T-helper 9 cell (primary cell): ENCODE measurements around the gene TTBK2.
"Not testable (repeated sequence)": the region's sequence is repeated elsewhere in the genome, so short reads cannot be mapped to it uniquely, and the experiment has no call there.

Source experiments
- DNase-seq: peaks from one replicate; pipeline ENCODE4 v3.0.0-alpha.2; 2020

Gene TTBK2

GRCh38 chr15:42903388-42904324 is 16.9 kb downstream of the TTBK2 start:
- no peak for DNase-seq

GRCh38 chr15:42893911-42894310 is 26.7 kb downstream of the TTBK2 start:
- DNase-seq: not testable (repeated sequence)

GRCh38 chr15:42891569-42891968 is 29.0 kb downstream of the TTBK2 start:
- no peak for DNase-seq

DNA sequence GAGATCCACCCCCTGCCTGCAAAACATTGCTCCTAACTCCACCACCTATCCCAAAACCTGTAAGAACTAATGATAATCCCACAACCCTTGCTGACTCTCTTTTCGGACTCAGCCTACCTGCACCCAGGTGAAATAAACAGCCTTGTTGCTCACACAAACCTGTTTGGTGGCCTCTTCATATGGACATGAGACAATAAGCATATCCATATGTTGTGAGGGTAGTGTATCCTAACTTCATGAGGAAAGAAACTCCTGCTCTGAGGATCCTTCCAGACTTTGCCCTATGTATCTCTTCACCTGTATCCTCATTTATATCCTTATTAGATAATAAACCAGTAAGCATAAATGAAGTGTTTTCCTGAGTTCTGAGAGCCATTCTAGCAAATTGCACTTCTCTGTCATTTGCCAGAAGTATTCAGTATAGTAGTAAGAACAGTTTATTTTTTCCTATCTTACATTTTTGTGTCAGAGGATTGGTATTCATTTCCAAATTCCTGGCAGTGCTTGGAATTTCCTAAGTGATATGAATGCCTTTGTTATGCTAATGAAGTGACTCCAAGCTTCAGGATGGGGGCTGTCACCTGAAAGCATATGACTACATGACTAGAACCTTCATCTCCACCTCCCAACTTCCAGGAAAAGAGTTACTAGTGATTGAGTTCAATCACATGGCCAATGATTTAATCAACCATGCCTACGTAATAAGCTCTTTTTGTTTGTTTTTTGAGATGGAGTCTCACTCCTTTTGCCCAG is 30.2 kb downstream of the TTBK2 start:
- no peak for DNase-seq

GRCh38 chr15:42887384-42887783 is 33.2 kb downstream of the TTBK2 start:
- DNase-seq: not testable (repeated sequence)

- no peak for DNase-seq
Measured at GRCh38 chr15:42880121-42880520, 40.5 kb downstream of the TTBK2 start.

- no peak for DNase-seq
Measured at GRCh38 chr15:42879443-42879842, 41.1 kb downstream of the TTBK2 start.

DNA sequence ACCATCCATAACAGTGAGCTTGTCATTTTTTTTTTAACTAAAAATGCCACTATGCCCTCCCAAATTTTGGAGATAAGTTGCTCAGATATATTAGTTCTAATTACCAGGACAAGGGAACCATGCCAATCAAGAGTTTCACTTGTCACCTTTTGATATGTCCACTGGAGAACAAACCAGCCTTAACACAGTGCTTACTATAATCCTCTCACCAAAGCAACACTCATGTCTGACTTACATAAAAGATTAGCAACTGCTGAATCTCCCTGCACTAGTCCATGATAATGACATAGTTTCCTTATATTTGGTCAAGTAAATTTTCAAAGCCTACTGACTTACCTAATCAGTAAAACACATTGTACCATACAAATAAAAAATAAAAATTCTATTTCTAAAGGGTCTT is 44.4 kb downstream of the TTBK2 start:
- DNase-seq: no peak

DNA sequence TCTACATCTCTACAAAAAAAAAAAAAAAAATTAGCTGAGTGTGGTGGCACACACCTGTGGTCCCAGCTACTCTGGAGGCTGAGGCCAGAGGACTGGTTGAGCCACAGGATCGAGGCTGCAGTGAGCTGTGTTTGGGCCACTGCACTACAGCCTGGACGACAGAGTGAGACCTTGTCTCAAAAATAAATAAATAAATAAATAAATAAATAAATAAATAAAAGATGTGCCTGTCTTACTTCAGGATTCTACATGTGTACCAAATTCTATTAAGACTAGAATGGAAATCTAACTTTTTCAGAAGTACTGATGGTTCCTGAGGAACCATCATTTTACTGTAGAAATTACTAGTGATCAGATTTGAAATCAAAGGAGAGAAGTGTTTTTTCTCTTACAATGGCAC is 51.9 kb downstream of the TTBK2 start:
- DNase-seq: no peak

GRCh38 chr15:42863572-42864239 is 56.9 kb downstream of the TTBK2 start:
- no peak for DNase-seq

DNA sequence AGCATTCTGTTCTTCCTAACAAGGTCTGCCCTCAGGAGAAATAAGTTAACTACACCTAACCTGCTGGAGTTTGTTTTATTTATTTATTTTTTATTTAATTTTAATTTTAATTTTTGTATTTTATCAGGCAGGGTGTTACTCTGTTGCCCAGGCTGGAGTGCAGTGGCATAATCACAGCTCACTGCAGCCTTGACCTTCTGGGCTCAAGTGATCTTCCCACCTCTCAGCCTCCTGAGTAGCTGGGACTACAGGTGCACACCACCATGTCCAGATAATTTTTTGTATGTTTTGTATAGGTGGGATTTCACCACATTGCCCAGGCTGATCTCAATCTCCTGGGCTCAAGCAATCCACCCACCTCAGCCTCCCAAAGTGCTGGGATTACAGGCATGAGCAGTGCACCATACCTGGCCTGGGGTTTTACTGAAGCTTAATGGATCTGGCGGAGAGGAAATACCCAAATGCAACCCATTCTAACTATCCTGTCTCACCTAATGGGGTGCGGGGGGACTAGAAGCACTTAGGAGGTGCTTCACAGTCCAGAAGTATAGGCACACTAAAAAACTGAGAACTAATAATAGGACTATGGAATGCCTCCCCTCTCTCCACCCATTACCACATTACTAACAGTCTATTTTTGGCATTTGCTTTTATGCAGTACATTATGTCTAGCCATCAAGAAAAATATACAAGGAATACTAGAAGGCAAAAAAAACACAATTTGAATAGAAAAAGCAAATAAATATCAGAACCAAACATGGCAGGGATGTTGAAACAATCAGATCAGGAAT is 61.4 kb downstream of the TTBK2 start:
- DNase-seq: no peak

GRCh38 chr15:42858540-42858939 is 62.0 kb downstream of the TTBK2 start:
- DNase-seq: no peak

DNA sequence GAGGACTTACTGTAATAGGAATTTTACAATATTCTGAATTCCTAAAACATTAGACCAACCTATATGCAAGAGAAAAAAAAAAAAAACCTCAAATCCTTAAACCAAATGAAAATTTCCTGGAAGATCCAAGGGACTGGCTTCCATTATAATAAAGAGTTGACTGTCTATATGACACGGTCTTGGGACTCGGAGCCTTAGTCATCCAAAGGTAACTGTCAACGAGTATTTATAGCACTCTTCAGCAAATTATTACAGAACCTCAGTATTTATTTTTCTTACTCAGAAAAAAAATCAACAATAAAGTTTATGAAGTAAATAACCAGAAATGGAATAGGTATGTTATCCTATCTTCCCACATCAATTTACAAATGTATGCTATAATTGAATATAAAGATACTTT is 66.0 kb downstream of the TTBK2 start:
- DNase-seq: no peak

GRCh38 chr15:42849836-42850235 is 70.7 kb downstream of the TTBK2 start:
- DNase-seq: no peak

DNA sequence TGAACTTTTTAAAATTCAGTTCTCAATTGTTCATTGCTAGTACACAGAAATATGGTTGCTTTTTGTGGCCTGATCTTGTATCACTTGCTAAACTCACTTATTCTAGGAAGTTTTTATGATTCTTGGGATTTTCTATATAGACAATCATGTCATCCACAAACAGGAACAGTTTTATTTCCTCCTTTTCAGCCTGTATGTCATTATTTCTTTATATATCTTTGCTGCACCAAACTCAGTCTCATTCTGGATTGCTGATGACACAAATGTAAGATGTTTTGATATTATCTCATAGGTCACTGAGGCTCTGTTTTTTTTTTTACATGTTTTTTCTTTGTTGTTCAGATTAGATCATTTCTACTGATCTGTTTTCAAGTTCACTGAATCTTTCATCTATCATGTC is 71.7 kb downstream of the TTBK2 start:
- DNase-seq: no peak

DNA sequence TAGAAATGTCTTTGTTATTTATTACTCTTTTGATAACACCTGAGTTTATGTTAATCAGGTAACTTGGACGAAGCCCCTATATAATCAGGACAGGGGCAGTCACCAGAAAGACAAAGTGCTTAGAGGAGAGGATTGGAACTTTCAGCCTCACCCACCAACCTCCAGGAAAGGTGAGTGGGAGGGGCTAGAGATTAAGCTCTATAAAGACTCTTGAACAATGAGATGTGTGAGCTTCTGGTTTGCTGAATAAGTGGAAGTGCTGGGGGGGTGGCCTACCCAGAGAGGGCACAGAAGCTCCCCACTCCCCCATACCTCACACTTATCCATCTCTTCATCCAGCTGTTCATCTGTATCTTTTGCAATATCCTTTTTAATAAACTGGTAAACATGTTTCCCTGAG is 73.9 kb downstream of the TTBK2 start:
- DNase-seq: no peak

DNA sequence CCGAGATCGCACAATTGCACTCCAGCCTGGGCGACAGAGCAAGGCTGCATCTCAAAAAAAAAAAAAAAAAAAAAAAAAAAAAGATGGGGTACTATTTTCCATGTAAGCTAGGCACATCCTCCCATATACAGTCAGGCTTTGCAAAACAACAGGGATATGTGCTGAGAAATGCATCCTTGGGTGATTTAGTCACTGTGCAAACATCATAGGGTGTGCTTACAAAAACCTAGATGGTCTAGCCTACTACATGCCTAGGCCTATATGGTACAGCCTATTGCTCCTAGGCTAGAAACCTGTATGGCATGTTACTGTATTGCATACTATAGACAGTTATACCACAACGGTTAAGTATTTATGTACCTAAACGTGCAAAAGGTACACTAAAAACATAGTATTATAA is 75.0 kb downstream of the TTBK2 start:
- no peak for DNase-seq

DNA sequence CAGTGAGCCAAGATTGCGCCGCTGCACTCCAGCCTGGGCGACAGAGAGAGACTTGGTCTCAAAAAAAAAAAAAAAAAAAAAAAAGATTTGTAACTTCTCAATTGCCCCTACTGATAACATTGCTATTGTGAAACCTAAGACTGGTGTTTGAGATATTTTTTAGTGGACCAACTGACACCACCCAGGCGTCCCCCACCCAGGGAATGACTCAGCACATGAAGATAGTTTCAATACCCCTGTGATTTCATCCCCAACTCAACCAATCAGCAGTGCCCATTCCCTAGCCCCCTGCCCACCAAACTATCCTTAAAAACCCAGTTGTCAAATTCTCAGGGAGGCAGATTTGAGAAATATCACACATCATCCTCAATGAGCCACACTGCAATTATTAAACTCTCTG is 76.9 kb downstream of the TTBK2 start:
- DNase-seq: no peak

DNA sequence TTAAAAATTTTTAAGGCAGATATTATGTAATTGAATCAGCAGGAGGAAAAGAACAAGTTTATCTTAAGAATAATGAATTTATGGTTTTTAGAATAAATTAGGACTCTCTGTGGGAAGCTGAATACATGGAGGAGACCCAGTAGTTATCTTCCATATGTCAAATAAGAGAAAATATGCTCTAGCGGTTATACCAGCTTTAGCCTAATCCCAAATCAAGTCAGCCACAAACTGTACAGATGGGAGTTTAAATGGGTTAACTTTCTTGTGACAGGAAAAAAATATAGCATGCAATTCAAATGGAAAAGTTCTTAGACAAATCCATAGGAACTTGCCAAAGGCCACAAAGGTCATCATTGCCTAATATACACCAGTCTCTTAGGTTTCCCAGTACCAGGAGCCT is 84.3 kb downstream of the TTBK2 start:
- no peak for DNase-seq

- DNase-seq: no peak
Measured at GRCh38 chr15:42832576-42832975, 88.0 kb downstream of the TTBK2 start.

DNA sequence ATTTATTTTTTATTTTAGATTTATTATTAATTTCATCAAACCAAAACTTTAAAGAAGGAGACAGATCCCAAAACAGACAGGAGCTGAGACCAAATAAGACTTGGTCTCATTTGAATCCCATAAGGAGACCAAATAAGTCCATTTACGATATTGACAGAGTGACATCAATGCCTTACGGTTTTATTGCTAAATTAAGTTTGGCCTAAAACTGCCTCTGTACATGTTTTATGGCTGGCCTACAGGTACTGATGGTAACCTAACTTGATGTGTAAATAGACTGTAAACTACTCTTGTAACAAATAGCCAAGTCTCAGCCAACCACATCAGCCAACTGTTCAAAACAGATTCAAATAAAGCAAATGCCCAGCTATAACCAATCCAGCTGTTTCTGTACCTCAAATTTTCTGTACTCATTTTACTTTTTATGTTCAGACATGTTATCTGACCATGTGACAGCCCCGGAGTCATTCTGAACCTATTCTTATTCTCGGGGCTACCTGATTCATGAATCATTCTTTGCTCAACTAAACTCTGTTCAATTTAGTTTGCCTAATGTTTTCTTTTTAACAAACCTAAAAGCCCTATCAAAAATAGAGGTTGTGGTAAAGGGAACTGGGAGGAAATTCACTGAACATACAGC is 94.2 kb downstream of the TTBK2 start:
- DNase-seq: no peak

DNA sequence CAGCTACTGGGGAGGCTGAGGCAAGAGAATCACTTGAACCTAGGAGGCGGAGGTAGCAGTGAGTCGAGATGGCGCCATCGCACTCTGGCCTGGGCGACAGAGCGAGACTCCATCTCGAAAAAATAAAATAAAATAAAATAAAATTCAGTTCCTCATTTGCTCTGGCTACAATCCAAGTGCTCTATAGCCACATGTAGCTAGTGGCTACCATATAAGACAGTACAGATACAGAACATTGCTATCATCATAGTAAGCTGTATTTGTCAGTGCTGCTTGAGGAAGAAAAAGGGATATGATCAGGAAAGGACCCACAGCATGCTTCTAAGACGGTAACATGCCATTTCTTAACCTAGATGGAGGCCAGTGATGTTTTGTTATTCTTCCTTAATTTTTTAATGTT is 95.0 kb downstream of the TTBK2 start:
- DNase-seq: no peak
